GM12872 (cell line): ENCODE data around the gene LIX1L.

ENCODE experiments used
- TF ChIP-seq, protein P1 (sequence below): IDR thresholded peaks from 3 replicates; pipeline ENCODE4 v1.5.1; 2011; ENCODE audit warnings: low read depth, mild to moderate bottlenecking, low read length, moderate library complexity; ENCODE audit not compliant: insufficient read depth

Gene LIX1L

GRCh38 chr1:145991735-145992412, 34.1 kb upstream of the LIX1L start:
- TF ChIP-seq, protein P1, sequence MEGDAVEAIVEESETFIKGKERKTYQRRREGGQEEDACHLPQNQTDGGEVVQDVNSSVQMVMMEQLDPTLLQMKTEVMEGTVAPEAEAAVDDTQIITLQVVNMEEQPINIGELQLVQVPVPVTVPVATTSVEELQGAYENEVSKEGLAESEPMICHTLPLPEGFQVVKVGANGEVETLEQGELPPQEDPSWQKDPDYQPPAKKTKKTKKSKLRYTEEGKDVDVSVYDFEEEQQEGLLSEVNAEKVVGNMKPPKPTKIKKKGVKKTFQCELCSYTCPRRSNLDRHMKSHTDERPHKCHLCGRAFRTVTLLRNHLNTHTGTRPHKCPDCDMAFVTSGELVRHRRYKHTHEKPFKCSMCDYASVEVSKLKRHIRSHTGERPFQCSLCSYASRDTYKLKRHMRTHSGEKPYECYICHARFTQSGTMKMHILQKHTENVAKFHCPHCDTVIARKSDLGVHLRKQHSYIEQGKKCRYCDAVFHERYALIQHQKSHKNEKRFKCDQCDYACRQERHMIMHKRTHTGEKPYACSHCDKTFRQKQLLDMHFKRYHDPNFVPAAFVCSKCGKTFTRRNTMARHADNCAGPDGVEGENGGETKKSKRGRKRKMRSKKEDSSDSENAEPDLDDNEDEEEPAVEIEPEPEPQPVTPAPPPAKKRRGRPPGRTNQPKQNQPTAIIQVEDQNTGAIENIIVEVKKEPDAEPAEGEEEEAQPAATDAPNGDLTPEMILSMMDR = no peak

GRCh38 chr1:145990249-145990855, 32.5 kb upstream of the LIX1L start:
- TF ChIP-seq, protein P1 = no peak

DNA sequence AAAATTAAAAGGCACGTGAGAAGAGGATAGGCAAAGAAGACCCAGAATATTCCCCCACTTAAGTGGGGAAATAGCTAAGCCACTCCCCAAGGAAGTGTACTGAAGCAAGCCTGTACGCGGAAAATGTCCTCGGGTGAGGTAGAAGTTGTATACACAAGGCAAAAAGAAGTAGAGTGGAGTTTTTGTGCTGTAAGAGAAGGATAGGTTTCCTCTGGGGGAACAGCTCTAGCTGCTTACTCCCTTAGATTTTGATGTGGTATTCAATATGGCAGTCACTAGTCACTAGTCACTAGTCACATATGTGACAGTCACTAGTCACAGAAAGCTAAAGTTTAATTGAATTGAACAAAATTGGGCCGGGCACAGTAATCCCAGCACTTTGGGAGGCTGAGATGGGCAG, 31.0 kb upstream of the LIX1L start:
- TF ChIP-seq, protein P1 = no peak

GRCh38 chr1:145987926-145988325, 30.1 kb upstream of the LIX1L start:
- TF ChIP-seq, protein P1 = no peak

GRCh38 chr1:145986551-145986950, 28.7 kb upstream of the LIX1L start:
- TF ChIP-seq, protein P1 = no peak

- TF ChIP-seq, protein P1 = no peak
These were observed 28.0 kb upstream of the LIX1L start for GRCh38 chr1:145985502-145986439.

DNA sequence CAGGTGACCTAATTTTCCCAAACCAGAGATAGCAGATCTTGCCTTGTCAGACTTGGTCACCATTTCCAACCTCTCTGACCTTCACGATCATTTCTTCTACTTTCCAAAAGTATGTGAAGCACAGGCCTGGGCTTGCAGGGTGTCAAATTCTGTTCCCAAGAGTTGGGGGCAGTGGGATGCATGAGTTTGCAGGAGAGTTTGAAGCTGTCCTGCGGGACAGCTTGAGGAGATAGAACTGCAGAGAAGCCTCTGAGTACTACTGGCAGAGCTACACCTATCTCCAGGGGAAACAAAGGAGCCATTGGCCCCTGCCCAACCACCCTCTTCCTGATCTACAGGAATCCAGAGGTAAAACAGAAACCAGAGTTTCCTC, 27.3 kb upstream of the LIX1L start:
- TF ChIP-seq, protein P1 = no peak
